GM21360 (cell line): Measurements from ENCODE around the gene SAMD3.
"Not testable (repeated sequence)": the region's sequence is repeated elsewhere in the genome, so short reads cannot be mapped to it uniquely, and the experiment has no call there.

Source experiments
- ATAC-seq: cut with Tn5 transposase; IDR thresholded peaks from one replicate; pipeline ENCODE4 v1.9.1; 2021; ENCODE audit warnings: mild to moderate bottlenecking, moderate library complexity; ENCODE audit not compliant: unreplicated experiment

SAMD3 gene

GRCh38 chr6:130138116-130138908 is 84.4 kb downstream of the SAMD3 start:
- peak; percentile 68 for ATAC-seq

DNA sequence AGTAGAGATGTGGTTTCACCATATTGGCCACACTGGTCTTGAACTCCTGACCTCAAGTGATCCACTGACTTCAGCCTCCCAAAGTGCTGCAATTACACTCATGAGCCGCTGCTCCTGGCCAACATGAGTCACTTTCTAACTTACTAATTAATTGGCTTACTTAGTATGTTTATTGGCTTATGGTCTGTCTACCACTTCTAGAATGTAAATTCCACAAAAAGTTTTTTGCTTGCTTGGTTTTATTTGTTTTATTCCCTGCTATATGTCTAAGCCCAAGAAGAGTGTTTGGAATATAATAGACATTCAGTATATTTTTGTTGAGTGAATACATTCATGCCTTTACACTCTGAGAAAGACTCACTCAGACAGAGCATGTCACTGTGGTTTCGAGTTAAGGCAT is 86.0 kb downstream of the SAMD3 start:
- no peak for ATAC-seq

DNA sequence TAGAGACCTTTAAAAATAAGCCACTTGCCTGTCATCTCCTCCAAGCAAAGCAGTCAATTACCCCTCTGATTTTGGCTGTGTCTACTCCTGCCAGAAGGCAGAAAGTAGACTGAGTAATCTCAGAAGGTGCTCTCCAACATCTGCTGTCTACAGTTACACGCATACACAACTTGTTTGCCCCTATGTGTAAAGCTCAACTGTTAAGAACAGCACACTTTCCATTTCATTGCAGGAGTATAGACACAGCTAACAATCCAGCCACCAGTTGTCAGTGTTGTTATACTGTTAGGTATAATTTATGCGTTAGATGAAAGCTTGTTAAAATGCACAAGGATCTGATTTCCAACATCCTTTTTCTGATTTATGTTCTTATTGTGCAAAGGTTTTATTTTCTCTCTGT is 88.2 kb downstream of the SAMD3 start:
- no peak for ATAC-seq

DNA sequence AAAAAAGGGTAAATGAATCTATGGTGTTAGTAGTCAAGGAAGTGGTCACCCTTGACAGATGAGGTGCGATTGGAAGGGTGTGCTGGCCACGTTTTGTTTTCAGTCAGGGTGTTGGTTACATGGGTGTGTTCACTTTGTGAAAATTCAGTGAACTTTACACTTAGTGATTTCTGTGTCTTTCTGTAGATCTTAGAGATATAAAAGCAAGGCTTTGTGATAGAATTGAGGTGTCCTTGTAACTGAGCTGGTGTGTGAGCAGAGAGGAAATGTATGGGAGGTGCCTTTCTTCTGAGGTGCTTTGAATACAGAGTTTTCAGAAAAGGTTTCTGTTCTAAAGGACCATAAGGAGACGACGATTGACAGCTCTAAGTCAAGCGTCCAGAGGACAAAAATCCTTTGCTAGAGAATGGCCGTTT is 90.5 kb downstream of the SAMD3 start:
- ATAC-seq, result peak; percentile 49

- no peak for ATAC-seq
Observed at GRCh38 chr6:130129762-130130246, 92.9 kb downstream of the SAMD3 start.

DNA sequence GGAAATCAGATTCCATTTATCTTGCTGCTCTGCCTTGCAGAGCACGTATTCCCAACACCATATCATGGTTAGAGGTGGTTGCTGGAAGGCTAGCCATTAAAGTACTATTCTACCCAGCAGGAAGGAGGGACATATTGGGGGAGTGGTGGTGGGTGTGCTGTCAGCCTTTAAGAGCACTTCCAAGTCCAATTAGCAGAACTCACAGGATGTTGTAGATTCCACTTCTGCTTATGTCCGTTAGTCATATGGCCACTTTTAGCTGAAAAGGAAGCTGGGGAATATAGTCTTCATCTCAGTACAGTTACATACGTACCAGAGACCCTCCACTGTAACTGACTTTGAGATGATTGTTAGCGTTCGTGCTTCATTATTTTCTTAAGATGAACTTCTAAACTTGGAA is 94.4 kb downstream of the SAMD3 start:
- ATAC-seq, result no peak

DNA sequence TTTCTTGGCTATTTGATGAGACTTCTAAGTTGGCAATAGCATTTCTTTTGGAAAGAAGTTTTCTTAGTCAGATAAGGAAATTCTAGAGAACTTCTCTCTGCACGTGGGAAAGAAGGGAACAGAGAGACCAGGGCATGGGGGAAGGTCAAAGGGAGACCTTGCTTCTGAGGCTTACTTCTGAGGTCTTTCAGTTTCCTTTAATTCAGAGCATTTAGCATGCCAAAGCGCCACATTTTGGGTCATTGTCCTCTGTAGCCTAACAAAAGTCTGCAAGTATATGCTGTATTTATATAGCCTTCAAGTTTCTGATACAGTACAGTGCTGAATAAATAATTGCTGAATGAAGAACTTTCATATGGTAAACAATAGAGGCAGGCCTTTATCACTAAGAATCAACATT is 95.6 kb downstream of the SAMD3 start:
- no peak for ATAC-seq

GRCh38 chr6:130122243-130122642 is 100.5 kb downstream of the SAMD3 start:
- ATAC-seq, result no peak

DNA sequence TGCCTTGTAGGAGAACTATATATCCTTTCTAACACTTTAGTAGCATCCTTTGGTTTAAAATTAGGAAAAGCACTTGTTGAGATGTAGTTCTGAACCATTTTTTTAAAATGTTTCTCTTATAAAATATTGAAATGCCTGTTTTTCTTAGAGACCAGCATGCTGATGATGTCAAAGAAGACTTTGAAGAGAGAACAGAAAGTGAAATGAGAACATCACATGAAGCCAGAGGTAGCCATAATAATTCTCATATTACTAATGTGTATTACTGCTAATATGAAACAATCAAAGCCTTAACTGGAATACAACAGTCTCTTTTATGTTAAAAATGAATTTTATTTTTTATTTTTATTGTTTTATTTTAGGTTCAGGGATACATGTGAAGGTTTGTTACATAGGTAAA is 102.0 kb downstream of the SAMD3 start:
- ATAC-seq, result no peak

DNA sequence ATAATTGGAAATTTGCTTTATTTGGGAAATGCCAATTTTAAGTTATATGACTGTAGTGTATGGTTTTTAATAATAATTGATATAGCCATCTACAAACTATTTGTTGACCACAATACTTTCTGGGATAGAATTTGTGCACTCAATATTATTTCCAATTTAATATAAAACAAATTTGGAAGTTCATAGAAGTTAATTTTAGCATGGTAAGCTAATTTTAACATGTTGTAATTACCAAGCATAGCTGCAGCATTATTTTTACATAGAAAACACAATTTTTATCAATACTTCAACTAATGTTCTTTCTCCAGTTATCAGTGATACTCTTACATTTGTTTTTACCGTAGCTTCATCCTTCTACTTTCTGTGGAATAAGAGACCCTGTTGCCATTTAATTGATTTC is 103.5 kb downstream of the SAMD3 start:
- ATAC-seq, result no peak

- no peak for ATAC-seq
Observed at GRCh38 chr6:130118236-130118635, 104.5 kb downstream of the SAMD3 start.

GRCh38 chr6:130117187-130117701 is 105.5 kb downstream of the SAMD3 start:
- ATAC-seq, result not testable (repeated sequence)

GRCh38 chr6:130116273-130116672 is 106.5 kb downstream of the SAMD3 start:
- ATAC-seq, result no peak

GRCh38 chr6:130115036-130115435 is 107.7 kb downstream of the SAMD3 start:
- peak; percentile 90 for ATAC-seq

DNA sequence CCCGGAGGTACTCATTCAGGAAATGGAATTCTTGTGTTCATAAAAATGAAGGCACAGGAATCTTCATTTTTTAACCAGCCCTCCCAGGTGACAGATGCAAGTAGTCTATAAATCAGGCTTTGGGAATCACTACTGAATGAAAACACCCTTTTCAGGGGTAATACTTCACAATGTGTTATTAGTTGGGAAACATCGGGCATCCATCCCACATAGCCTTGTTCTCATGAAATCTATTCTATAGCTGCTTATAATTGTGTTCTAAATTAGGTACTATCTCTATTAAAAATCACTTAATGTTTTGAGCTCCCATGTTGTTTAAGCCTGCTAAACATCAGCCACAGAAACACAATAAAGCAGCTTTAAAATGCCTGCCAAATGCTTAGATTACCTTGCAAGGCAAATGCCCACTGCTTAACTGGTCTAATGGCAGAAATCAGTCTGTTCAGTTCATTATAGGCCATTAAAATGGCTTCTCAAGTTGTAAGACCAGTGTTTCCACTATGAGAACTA is 109.5 kb downstream of the SAMD3 start:
- no peak for ATAC-seq

DNA sequence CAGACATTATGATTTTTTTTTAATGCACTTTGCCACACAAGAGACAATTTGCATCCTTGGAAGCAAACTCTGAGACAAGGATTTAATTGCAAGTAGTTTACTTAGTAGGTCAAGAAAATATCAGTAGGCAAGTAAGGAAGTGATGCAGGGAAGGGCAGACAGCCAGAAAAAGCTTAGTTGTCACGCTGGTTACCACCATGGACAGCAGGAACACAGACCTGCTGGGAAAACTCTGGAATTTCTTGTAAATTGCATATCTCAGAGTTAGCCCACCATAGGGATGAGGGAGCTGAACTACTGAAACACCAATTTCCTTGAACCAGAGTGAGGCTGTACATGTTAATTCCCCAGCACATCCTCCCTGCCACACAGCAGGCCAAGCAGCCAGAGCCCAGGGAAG is 111.7 kb downstream of the SAMD3 start:
- no peak for ATAC-seq

GRCh38 chr6:130107710-130108109 is 115.0 kb downstream of the SAMD3 start:
- no peak for ATAC-seq

DNA sequence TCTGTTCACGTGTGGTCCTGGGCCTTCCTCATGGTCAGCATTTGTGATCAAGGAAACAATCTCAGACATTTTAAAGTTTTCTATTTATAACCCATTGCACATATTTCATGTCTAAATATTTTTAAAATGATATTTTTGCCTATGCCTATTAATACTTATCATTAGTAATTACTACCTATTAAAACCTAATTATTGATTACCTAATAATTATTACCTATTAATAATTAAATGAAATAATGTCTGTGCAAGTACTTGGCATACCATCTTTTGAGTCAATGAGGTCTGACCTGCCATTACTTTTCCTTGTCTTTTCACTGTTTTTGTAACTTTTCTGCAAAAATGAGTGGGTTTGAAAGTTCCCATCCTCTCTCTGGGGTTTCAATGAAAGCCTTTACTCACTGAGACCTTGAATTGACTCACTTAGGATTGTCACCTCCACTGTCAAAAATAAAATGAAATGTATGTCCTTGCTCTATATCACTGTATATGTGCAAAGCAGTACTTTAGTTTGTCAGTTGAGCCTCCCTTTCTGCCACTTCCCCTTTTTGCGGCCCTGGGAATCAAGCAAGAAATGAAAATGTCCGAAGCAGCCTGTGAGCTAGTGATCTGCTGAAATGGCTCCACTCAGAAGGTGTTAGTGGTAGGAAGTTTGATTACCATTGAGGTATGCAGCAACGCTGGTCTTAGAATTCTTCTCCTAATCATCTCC is 116.6 kb downstream of the SAMD3 start:
- peak; percentile 93 for ATAC-seq

DNA sequence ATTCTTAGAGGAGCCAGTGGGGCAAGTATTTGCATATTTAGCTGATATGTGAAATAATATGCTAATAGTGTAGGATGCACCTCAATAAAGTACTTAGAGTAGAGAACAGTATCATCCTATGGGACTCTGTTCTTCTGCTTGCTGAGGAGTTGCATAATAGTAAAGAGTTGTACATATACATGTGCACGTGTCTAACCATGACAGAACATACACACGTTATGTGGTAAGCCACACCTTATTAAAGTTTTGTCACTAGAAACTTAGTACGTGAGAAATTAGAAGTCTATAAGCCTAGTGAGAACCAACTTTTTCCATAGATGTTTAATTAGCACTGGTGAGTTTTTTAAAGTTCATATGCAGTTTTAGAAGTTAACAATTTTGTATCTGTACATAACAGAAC is 123.6 kb downstream of the SAMD3 start:
- no peak for ATAC-seq

GRCh38 chr6:130098317-130098716 is 124.4 kb downstream of the SAMD3 start:
- ATAC-seq, result no peak
